Measurements from ENCODE around the gene ZNF593.

ZNF593 gene

DNA sequence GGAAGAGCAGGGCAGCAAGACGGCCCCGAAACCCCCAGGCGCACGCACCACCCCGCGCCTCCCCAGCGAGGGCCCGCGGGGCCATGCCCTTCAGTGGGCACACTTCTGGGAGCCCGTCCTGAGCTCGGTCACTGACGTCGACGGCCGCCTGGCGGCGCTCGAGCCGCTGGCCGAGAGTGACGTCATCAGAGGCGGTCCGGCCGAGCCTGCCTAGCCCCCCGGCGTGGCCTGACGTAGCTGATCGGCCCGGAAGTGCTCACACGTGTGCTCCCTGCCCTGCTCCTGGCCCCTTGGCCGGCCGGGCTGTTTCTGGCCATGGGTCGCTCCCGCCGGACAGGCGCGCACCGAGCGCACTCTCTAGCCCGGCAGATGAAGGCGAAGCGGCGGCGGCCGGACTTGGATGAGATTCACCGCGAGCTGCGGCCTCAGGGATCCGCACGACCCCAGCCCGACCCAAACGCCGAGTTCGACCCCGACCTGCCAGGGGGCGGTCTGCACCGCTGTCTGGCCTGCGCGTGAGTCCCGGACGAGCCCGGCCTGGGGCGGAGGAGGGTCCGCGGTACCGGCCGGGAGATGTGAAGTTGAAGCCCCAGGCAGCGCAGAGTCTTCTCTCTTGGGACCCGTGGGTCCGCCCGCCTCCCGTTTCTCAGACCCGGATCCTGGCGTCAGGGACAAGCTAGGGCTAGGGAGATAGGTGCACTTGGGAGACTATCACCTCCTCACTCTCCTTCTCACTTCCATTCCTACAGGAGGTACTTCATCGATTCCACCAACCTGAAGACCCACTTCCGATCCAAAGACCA, at the start of gene ZNF593:
Gene ZNF593 (plus strand): TSS at position 240 of the 803 bp plus-strand sequence. CDS start 76 bp downstream, at position 316.
- TF ChIP-seq, protein P1, sequence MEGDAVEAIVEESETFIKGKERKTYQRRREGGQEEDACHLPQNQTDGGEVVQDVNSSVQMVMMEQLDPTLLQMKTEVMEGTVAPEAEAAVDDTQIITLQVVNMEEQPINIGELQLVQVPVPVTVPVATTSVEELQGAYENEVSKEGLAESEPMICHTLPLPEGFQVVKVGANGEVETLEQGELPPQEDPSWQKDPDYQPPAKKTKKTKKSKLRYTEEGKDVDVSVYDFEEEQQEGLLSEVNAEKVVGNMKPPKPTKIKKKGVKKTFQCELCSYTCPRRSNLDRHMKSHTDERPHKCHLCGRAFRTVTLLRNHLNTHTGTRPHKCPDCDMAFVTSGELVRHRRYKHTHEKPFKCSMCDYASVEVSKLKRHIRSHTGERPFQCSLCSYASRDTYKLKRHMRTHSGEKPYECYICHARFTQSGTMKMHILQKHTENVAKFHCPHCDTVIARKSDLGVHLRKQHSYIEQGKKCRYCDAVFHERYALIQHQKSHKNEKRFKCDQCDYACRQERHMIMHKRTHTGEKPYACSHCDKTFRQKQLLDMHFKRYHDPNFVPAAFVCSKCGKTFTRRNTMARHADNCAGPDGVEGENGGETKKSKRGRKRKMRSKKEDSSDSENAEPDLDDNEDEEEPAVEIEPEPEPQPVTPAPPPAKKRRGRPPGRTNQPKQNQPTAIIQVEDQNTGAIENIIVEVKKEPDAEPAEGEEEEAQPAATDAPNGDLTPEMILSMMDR (IDR thresholded peaks at IDR 0.05): peak; percentile 88
- Histone ChIP-seq H3K4me3 (peak within 1 kb of the TSS; percentile 93), H3K27ac (peak within 1 kb of the TSS; percentile 68 to 82)
- peak; percentile 93 for DNase-seq (ENCODE audit: low spot score)

DNA sequence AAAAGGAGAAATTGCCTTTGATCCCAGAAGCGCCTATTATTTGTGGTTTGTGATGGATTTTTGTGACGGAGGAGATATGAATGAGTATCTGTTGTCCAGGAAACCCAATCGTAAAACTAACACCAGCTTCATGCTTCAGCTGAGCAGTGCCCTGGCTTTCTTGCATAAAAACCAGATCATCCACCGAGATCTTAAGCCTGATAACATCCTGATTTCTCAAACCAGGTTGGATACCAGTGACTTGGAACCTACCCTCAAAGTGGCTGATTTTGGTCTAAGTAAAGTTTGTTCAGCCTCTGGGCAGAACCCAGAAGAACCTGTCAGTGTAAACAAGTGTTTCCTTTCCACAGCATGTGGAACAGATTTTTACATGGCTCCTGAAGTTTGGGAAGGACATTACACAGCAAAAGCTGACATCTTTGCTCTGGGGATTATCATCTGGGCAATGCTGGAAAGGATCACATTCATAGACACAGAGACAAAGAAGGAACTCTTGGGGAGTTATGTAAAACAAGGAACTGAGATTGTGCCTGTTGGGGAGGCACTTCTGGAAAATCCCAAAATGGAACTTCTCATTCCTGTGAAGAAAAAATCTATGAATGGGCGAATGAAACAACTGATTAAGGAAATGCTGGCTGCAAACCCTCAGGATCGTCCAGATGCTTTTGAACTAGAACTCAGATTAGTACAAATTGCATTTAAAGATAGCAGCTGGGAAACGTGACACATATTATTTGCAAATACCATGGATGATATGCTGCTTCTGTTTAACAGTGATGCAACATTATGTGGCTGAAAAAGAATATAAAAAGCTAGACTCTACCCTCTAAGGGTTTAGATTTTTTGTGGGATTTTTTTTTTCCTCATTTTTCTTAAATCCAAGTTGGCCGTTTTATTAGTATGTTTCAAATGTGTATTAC, 47.6 kb upstream of the ZNF593 start:
- H3K27ac ChIP-seq: peak overlapping the region in 1 of 2 donors; percentile 11

DNA sequence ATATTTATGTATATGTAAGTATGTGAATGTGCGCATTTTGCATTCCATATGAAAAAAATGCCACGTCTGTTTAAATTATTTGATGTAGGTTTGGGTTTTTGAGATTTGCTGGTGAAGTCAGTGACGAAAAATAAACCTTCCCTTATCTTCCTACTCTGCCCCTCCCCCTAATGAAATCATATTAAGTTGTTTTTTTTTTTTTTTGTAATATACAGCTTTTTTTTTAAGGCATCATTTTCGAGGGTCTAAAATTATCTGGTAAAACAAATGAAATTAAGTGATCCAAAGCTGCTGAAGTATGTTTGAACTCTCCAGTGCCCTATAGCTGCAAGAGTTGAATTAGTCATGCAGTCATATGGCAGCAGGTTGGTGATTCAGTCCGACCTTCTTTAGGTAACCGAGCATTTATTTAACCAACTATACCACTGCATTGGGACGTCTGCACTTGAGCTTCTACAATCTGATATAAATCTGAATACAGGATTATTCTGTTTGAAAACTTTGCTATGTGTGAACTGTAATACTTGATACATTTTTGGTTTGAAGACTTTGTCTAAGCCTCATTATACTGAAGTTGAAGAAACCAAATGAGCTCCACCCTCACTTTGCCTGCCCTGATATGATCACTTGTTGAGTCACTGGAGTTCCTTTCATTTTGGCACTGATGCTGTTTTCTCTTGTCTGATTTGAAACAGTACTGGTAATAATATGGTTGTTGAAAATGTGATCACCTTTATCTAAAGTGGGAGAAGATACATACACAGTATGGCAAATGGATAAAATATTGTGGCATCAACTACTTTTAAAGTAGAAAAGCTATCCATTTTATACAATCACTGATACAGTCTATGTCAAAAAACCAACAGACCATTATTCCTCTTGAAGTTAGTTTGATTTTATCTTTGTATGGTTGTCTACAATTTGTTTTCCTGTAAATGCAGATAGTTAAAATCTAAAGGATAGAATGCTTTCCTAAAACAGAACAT, 46.4 kb upstream of the ZNF593 start:
- TF ChIP-seq, protein P1 (IDR thresholded peaks at IDR 0.05): no peak
- Histone ChIP-seq H3K4me3 (no peak overlapping the region), H3K27ac (no peak overlapping the region)
- DNase-seq (ENCODE audit: low spot score): no peak

More for the DNA sequence above, 47.6 kb upstream of the ZNF593 start:
- no peak for DNase-seq (ENCODE audit: low spot score)
- no peak overlapping the region for H3K4me3 ChIP-seq
- TF ChIP-seq, protein P1 (IDR thresholded peaks at IDR 0.05): no peak

DNA sequence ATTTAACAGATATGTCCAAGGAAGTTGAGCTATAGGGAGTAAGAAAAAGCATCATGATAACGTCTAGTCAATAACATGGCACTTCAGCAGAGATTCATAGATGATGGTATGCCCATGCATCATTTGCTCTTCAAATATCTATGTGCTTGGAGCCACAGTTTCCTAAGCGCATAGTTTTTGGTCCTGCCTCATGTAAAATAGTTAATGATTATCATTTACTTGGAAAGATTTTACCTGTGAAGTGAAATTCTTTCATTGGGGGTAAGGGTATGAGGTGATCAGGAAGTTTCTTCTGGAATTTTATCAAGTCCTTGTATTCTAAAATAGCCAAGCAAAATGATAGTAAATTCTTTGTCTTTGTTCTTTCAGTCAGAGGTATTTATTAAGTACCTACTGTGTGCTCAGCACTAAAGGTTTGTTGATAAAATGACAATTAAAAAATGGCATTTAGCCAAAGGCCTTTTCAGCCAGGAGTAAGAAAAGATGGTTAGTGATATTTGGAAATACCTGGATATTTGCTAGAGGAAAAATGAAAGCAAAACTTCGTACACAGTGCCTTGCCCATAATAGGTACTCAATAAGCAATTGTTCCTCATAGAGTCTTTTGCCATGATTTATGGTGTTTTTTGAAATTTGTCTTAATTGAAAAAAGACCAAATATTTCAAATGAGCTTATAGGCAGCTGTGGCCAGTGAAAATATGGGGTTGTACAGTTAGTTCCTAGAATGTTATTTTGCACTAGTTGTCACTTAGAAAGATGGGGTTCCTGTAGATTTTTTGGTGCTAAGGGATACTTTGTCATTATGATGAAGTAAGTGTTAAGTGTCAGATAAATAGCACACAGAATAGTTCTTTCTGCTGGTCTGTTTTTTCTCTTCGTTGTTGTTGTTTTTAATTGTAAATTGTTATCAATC, 45.0 kb upstream of the ZNF593 start:
- TF ChIP-seq, protein P1 (IDR thresholded peaks at IDR 0.05): no peak
- DNase-seq (ENCODE audit: low spot score): no peak
- H3K27ac ChIP-seq: no peak overlapping the region
- H3K4me3 ChIP-seq: no peak overlapping the region

DNA sequence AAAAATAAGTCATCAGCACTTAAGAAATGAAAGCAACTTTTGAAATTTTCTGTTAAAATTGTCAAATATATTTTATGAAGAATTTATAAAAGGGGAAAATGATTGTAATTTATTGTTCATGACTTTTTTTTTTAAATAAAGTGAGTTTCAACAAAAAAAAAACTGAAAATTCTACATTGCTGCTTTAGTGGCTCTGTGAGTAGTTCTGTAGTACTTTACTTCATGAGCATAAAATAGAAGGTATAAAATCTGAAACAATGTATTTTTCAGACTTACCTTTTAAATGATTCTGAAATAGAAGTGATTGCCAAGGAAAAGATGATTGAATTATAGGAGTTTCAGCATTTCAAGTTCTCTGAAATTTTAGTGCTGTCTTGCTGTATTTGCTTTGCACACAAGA, 44.3 kb upstream of the ZNF593 start:
- Histone ChIP-seq H3K27ac (no peak overlapping the region), H3K4me3 (no peak overlapping the region)
- DNase-seq (ENCODE audit: low spot score): no peak
- TF ChIP-seq, protein P1 (IDR thresholded peaks at IDR 0.05): no peak
